Measurements from ENCODE around the gene SRPRB.
A peak's percentile ranks its signal among the peaks of the same experiment; 100 is the strongest.
"Not testable (repeated sequence)": the region's sequence is repeated elsewhere in the genome, so short reads cannot be mapped to it uniquely, and the experiment has no call there.

The SRPRB gene

DNA sequence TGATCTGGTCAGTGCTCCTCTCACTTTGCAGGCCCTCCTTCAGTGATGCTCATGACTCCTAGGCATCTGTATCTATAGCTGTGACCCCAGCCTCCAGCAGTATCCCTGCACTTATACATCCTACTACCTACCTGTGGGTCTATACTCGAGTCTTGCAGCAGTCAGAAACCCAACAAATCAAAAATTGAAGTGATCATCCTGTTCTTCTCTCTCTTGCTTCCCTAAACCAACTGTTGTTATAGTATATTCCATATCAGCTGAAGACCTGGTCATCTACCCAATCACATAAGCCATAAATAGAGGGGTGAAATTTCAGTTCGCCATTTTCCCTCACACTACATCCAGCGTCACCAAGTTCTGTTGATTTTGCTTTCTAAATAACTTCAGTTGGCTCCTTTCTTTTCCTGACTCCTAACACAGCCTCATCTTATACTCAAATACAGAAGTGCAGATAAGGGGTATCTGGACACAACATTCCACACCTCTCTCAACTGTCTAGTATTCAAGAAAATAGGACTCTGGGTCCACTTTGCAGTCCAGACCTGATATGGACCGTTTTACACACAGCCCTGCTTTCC is 25.9 kb upstream of the SRPRB start:
- DNase-seq: no peak

DNA sequence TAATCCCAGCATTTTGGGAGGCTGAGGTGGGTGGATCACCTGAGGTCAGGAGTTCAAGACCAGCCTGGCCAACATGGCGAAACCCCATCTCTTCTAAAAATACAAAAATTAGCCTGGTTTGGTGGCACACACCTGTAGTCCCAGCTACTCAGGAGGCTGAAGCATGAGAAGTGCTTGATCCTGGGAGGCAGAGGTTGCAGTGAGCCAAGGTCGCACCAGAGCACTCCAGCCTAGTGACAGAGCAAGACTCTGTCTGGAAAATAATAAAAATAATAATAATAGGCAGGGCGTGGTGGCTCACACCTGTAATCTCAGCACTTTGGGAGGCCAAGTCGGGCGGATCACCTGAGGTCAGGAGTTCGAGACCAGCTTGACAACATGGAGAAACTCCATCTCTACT is 24.9 kb upstream of the SRPRB start:
- not testable (repeated sequence) for DNase-seq

DNA sequence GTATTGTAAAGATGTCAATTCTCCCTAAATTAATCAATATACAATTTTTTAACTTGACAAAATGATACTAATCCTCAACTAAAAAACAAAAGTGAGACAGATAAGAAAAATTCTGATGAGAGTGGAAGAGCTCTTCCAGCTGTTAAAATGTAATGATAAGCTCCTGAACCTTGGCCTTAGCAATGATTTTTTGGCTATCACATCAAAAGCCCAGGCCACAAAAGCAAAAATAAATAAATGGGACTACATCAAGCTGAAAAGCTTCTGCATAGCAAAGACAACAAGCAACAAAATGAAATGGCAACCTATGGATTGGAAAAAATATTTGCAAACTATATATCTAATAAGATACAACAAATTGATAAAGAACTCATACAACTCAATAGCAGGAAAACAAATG is 24.0 kb upstream of the SRPRB start:
- DNase-seq: no peak

DNA sequence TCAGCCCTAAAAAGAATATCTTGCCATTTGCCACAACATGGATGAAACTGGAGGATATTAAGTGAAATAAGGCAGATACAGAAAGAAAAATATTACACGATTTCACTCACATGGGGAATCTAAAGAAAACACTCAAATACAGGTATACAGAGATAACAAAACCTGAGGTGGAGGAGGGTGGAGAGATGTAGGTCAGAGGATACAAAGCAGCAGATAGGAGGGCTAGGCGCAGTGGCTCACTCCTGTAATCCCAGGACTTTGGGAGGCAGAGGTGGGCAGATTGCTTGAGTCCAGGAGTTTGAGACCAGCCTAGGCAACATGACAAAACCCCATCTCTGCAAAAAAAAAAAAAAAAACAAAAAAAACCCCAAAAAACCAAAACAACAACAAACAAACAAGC is 23.2 kb upstream of the SRPRB start:
- DNase-seq: no peak

DNA sequence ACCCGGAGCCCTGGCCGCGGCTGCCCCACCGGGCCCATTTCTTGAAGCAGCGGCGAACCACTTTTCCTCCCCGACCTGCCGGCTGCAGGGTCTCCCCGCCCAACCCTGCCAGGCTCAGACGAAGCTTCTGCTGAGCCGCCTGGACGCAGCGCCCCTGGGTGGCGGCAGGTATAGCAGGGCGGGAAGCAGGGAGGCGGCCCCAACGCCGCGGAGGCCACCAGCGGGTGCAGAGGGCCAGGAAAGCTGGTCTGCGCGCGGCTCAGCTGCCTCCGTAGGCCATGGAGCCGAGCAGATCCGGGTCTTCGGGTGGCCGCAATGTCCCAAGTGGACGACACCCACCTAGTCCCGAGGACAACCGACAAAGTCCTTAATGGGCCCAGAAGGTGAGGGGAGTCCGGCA is 21.9 kb upstream of the SRPRB start:
- no peak for DNase-seq

DNA sequence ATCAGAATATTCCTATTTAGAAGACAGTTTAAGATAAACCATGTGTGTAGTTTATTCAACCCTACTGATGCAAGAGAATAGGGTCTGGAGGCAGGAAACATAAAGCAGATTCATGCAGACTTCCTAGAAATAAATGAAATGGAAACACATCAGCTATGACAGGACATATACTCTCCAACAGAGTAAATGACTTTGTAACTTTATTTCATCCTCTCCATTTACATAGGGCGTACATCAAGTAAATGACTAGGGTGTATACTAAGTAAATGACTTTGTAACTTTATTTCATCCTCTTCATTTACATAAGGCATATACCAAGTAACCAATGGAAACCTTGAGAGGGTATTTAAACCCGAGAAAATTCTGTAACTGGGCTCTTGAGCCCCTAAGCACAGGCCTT is 17.6 kb upstream of the SRPRB start:
- no peak for DNase-seq

DNA sequence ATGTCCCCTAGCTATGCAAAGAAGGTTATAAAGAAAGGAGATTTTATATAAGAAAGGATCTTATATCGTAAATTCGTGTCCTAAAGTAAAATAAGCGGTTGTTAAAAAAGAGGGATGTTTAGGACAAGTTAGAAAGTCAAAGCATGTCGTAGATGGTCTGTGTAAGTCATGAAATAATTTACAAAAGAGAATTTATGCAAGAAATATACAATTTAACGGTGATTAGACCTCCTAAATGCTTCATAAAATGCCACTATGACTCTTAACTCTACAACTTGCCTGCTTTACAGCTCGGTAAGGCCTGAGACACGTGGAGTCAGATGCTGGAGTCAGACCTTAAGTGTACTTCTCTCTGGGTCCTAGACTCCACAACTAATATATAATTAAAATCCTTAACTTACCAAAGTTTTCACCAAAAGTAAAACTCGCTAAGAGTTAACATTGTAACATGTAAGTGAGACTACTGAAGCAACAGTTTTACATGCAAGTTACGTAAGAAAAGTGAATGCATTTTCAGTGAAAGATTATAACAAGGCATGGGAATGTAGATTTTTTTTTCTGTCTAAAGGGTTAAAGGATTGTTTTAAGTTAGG is 13.3 kb upstream of the SRPRB start:
- no peak for DNase-seq

DNA sequence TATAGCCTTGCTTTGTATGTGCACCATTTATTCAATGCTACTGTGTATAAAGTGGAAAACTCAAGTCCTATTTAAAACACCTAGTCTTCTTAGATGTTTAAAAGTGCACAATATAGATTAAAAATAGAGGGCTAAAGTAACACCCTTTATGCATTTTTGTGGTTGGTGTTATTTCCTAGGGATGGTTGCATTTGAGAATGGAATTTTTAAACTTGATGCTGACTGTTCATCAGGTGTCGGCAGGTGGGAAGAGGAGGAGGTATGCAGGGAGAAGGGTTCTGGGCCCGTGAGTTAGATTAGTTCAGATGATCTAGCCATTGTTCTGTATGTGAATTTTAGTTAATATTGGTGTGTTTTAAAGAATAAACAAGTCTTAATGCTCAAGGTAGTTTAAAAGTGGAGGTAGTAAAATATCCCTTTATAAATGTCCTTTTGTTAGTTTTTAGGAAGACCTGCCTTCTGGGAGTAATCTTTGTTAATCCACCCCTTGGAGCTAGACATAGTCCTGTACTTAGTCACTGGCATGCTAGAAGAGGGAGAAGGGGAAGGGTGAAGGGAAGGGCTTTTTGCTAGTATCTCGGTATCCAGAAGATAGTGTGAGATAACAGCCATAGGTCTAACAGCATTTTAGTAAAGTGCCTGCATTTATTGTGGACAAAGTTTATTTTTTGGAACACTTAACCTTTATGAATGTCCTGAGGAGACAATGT is 8.1 kb upstream of the SRPRB start:
- no peak for DNase-seq

DNA sequence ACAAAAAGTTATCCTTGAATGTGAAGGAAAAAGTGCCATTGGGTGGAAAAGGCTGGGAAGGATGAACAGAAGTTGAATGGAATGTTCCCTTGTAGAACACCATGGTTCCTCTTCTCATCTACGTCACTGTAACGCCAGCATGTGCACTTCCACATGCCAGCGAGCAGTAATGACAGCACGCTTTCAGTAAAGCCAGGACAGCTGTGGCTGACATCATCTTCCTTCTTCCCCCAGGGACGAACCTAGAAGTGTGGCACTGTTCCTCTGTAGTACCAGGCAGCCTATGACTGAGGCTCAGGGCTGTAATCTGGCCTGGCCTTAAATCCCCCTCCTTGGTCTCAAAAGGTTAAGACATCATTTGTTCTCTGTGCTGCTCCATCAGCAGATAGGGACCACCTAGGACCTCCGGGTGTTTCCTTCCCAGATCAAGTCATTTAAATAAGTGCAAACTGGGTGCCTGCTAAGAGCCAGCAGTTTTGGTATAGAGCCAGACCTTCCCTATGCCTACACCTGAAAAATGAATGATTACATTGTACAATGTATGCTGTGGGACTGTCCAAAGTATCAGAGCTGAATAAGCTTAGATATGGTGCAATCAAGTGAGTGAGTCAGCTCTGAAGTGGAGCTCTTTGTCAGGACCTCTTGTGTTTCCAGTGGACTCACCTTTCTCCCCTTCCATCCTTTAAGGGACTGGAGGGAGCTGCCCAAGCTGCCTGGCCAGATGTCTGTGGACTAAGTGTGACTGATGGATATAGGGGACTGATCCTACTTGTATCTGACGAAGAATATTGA is 5.6 kb upstream of the SRPRB start:
- peak; percentile 8 for DNase-seq

DNA sequence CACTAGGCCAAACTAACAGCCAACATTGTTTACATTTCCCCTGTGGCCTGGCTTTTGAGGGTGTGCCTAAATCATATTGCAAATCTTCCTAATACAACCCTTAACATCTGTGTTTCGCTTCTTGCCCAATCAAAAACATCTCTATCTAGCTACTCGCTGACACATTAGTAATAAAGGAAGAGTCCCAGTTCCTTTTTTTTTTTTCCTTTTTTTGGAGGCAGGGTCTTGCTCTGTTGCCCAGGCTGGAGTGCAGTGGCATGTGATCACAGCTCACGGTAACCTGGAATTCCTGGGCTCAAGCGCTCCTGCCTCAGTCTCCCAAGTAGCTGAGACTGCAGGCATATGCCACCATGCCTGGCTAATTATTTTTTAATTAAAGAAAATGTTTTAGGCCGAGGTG is 2.1 kb upstream of the SRPRB start:
- no peak for DNase-seq

DNA sequence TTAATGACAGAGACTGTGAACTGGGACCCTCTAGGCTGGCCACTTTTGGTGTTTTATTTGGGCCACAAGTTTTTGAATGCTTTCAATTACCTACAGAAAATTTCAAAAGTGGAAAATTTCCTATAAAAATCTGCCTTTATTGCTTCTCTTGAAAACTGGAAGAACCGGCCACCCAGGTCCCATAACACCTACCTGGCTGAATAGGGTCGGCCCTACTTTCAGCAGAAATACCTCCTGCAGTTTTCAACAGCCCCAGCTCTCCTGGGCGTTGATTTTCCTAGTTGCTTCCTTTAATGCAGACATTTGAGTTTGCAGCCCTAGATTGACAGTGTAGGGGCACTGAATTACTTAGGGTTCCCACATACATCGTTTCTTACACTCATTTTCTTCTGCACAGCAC is 719 bp upstream of the SRPRB start:
- DNase-seq: peak; percentile 38

DNA sequence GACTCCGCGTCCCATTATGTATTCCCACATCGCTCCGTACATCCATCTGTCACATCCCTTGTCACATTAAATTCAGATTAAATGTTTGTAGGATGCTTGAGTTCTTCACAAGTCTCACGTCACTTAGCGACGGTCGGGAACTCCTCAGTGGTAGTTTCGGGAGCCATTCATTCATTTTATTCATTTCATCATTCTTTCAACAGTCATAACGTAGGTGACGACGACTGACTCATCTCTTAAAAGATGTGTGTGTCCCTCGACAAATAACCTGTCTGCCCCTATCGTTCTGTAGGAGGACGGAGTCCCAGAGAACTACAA is 272 bp upstream of the SRPRB start:
- no peak for DNase-seq

DNA sequence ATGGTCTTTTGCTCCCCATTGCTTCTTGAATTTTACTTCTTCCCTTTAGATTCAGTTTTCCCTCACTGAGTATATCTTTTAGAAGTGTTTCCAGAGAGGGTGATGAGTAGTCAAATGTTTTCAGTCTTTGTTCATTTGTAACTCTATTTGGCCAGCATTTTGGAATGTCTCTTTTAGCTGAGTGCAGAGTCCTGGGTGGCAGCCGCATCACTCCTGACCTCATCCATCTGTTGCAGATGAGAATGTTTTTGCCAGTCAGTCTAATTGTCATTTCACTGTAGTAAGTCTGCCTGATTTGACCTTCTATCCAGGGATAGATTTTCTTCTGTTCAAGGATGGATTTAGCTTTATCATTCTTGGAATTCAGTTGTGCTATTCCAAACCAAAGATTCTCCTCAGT is 7.3 kb downstream of the SRPRB start:
- DNase-seq: no peak

DNA sequence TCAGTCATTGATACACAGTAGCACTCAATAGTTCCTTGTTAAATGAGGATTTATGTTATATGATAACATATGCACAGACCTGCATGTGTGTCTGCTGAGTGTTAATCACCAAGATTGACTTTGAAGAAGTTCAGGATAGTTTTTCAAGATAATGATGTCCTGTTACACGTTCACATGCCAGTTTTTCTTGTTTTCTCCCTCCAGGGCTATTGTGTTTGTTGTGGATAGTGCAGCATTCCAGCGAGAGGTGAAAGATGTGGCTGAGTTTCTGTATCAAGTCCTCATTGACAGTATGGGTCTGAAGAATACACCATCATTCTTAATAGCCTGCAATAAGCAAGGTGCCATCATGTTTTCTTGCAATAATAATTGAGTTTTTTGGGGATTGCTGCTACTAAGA is 9.8 kb downstream of the SRPRB start:
- DNase-seq: no peak

DNA sequence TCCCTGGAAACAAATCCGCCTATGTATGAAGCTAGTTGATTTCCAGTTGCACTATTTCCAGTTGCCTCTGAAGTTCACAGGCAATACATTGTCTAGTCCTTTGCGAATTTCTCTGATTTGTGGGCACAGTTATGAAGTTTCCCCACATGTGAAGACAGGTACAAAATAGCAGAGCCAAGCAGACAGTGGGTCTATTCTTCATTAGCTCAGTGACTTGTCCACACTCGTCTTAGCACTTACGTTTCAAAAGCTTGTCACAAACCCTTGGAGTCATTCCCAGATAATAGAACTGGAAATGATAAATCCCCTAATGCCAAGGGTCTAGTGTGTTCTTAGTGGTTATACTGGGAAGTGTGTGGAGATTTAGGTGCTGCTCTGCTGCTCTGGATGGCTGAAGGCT is 14.5 kb downstream of the SRPRB start:
- DNase-seq: no peak

DNA sequence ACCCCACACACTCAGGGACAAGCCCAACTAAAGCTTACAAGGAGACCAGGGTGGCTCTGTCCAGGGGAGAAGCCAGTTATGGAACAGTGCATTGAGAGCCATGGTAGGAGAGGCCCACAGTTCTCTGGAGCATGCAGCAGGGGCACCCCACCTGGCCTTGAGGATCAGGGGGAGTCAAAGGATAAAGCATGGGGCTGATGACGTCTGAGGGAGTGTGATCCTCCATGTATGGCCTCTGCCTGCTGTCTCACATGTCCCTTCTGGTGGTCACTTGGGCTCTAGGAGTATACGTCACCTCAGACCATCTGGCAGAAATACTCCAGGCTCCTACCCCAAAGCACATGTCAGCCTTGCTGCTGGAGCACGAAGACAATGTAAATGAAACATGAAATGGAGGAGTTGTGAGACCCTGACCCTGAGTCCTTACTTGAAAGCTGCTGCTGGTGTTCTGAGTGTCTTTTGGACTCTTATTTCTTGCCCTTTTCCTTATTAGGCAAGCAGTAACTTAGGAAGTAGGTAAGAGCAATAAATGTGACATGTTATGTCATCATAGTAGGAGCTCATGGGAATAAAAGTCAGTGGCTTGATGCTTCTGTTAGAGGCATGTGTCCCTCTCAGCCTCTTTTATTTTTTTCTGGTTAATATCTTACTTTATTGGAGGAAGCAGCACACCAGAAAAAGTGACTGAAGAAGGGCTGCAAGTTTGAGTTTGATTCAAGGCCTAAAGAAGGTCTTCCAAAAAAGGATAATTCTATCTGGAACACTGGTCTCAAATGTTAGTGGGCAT is 15.5 kb downstream of the SRPRB start:
- no peak for DNase-seq

DNA sequence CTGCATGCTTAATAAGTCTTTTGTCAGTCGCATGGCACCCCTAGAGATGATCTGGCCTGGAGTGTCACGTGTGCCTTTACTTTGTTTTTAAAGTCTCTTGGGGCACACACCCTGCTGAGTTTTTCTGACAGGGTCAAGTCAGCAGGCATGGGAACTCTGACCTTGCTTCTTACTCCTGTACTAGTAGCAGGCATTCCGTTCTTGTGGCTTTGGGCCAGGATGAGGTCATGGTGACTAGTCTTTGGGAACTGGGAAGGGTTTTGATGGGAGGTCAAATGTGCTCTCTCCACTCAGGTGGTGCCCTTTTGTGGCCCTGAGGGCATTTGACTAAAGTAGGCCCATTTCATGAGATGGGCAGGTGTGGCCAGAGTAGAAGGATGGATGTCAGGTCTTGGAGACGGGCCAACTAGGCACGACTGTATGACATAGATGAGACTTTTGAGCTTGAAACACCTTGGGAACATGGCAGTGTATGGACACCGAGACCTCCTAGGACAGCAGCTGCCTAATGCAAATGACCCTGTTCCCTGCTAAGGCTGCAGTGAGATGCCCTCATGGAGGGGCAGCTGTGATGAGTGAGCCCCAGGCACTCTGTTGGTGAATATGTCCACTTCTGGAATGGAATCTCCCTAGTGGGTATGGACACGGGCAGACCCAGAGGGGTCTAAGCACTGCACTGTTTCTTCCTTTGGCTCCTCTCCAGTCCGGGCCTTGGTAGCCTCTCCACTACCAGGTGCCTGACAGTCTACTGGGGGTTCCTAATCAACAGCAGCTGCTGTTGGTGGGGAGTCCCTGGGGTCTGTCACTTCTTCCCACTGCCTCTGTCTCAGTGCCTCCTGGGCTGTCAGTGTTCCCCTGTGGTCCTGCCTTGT is 16.4 kb downstream of the SRPRB start:
- DNase-seq: peak; percentile 65

DNA sequence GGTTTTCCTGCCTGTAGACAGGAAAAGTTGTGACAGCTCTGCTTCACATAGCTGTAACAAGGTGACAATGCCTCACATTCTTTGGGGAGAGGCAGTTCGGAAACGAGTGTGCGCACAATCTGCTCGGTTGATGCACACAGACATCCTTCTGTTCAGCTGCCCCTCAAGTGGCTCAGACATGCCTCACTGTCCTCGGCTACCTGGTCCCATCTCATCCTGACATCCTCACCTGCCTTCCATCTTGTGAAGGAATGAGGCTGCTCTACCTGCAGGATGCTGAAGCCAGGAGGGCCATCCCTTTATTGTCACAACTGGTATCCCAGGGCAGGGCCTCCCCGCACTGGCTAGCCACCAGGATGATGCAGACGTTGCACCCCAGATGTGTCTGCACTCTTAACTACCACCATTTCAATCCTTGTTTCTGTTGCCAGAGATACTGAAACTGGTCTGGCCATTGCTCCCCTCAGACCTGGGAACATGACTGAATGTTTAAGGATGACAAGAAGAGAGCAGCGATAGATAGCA is 19.4 kb downstream of the SRPRB start:
- DNase-seq: no peak

DNA sequence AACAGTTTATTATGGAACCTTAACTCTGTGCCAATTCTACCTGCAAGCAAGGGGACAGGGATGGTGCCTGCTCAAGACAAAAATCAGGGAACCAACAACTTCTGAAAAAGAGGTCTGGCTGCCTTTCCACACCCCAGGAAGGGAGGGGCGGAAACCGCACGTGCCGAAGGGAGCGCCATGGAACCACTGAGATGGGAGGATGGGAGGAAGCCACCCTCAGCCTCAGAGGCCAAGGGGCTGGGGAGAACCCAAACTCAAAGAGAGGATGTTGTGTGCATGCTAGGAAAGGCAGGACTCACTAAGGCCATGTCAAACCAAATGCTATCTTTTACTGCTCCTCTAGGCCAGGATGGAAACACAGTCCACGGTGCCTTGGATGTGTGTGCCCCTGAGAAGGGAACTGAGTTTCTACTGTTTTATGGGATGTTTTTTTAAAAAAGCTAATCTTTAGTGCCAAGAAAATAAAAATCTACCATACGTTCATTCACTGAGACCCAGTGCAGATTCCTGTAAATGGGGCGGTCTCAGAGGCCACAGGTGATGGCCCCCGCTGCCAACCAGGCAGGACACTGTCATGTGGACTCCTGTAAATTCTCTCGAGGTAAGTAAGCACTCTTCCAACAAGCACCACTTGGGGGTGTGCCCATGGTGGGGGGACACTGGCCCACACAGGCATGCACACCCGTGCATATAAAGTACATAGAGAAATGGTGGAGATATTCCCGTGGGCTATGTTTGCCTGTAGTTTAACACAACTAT is 20.5 kb downstream of the SRPRB start:
- DNase-seq: no peak

DNA sequence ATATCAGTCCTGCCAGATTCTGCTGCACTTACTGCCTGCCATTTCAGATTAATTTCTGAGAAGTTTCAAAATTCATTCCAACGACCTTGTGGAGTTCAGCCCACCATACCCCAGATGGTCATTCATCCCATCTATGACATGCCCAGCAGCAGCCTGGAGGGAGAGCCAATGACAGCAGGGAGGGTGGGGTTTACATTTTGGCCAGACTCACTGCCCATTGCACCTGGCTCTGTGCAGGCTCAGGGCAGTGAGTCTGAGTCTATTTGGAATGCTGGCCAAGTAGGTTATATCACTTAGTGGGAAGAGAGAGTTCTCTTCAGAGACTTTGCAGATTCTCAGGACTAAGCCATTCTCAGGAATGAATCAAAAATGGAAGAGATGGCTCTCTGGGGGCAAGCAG is 21.5 kb downstream of the SRPRB start:
- no peak for DNase-seq

DNA sequence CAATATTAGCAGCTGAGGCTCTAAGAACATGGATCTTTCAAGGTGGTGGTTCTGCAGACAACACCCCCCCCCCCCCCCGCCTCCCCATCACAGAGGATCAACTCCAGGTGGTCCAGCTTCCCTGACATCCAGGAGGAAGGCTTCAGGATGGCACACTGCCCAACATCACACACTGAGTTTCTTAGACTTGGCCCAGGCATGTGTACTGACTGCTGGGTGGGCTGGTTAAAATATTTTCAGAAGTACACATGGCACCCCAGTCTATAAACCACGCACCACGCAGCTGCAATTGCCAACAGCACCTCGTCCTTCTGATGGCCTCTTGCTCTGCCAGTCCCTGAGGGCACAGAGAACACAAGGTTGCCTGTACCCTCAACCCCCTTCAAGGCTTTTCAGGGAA is 22.1 kb downstream of the SRPRB start:
- no peak for DNase-seq

Data from NCI-H146 (cell line).